ENCODE data around the gene DDX28.
A peak's percentile ranks its signal among the peaks of the same experiment; 100 is the strongest.
"Not testable (repeated sequence)": the region's sequence is repeated elsewhere in the genome, so short reads cannot be mapped to it uniquely, and the experiment has no call there.

The DDX28 gene

DNA sequence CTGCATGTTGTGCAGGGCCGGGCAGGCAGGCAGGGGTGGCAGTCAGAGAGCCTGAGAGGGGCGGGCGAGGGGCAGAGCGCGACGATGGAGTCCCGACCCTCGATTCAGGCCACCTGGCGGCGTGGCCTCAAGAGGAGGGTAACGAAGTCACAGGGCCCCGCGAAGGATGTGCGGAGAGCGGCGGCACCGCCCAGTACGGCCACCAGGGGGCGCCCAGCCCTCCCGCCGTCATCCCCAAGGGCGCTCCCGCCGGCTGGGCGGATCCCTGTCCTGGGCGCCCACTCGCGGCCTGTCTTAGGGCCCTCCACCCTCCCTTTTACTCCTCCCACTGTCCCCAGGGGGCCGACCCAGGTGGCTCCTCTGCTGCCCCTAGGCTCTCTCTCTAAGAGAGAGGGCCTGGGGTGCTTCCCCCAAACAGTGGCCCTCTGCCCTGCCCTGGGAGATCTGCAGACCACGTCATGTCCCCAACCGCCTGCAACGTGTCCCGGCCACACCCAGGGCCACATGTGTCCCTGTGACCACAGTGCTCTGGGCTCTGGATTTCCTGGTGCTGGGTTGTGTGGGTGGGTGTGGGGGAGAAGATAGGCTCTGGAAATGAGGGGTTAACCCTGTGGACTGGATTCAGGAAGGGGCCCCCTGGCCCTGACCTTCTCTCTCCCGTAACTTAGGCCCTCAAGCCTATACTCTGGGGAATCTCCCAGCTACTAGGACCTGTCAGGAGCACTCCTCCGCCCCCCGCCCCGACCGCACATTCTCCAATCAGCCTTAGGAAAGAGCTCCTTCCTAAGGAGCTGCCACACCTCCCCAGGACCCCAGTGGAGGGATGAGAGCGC, 29.6 kb downstream of the DDX28 start:
- peak; percentile 40 for DNase-seq

DNA sequence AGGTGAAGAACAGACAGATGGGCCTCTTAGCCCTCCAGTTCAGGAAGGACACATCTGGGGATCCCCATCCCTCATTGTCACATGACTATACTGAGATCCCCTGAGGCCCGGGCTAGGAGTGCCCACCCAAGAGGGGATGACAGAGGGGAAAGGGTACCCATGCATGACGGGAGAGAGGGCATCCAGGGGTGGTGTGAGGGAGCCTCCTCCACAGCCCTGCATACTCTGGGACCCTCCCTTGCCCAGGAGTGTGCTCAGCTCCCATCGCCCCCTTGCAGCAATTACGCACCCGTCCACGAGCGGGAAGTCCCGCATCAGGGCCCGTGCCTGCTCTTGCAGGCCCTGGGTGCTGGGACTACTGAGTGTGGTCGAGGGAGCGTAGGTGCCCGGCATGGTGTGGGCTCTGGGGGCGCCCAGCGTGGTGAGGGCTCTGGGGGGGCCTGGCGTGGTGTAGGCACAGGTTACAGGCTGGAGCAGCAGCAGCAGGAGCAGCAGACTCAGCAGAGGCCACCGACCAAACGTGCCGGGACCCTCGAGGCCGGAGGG, 30.3 kb downstream of the DDX28 start:
- DNase-seq, result no peak

DNA sequence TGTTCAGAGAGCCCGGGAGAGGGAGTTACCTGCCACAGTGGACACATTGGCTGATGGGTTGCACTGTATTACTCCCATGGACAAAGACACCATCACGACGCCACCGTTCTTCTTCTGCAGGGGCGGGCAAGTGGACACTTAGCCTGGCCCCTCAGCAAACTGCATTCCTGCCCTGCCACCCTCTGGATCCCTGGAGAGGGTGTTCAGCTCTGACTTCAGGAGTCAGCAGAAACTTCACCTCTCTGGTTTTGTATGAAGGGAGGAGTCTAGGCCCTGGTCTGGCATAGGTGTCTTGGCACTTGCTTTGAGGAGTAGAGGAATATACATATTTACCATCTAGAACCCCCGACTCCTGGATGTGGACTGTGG, 33.0 kb downstream of the DDX28 start:
- no peak for DNase-seq

DNA sequence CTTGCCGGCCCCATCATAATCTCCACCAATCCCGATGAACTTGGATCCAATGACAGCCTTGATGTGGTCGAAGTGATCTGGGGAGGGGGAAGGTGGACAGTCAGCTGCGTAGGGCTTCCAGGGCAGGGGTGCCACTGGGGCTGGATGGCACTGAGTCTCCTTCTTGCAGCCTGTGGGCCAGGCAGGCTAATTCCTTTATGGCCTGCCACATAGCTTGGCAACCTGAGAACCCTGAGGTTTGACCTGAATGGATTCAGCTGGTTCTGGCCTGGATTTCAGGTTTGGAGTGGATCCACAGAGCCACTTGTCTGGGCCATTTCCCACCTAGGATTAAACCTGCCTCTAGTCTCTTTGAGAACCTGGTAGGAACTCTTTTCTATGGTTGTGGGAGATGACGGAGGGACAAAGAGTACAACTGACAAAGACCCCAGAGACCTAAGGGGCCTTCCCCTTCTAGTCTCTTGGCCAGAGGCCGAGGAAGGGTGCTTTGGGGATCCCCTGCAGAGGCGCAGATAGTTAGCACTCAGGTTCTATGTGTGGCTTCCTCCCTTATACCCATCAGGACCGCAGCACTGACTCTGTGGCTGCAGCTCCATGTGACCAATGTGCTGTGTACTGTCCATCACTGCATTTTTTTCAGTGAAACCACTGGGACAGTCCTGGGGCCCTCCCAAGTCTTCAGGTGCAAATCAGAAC, 33.6 kb downstream of the DDX28 start:
- no peak for DNase-seq

DNA sequence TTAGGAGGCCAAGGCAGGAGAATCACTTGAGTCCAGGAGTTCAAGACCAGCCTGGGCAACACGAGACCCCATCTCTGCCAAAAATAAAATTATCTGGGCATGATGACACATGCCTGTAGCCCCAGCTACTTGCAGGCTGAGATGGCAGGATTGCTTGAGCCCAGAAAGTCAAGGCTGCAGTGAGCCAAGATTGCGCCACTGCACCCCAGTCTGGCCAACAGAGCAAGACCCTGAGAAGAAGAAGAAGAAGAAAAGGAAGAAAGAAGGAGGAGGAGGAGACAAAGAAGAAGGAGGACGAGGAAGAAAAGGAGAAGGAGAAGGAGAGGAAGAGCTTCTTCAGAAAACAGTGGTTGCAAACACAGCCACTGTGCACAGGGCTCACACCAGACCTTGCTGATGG, 34.4 kb downstream of the DDX28 start:
- no peak for DNase-seq

DNA sequence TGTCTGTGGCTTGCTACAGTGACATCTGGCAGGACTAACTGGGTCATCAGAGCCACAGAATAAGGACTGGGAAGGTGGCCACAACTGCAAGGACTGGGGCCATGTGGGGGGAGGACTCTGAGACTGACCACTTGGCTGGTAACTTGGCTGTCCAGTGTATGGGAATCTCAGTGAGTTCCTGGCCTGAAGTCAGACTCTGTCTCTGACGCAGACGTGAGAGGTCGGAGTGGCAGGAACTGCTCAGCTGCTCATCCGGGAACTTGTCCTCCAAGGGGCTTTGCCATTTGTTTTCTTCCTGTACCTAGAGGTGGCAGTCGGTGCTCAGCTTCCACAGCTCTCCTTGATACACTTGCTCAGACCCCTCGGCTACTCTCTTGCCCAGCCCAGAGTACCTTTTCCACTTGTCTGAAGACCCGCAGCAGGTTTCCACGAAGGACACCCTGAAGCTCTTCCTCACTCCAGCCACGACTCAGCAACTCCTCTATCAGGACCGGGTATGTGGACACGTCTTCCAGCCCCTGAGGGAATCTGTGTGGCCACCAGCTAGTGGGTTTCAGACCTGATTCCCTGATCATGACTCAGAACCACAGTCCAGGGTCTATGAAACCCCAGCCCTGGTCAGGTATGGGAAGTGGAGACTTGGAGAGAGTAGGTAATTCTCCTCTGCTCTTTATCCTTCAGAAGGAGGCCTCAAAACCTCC, 35.4 kb downstream of the DDX28 start:
- no peak for DNase-seq

DNA sequence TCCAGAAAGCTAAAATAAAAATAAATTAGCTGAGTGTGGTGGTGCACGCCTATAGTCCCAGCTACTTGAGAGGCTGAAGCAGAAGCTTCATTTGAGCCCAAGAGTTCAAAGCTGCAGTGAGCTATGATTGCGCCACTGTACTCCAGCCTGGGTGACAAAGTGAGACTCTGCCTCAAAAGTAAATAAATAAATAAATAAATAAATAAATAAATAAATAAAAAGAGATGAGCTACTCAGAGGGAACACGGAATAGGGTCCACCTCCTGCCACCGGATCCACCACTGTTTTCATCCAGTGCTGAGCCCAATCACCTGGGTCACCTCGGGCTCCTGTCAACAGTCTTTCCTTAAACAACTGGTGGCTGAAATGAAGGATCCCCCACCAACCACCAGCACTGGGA, 36.1 kb downstream of the DDX28 start:
- no peak for DNase-seq

DNA sequence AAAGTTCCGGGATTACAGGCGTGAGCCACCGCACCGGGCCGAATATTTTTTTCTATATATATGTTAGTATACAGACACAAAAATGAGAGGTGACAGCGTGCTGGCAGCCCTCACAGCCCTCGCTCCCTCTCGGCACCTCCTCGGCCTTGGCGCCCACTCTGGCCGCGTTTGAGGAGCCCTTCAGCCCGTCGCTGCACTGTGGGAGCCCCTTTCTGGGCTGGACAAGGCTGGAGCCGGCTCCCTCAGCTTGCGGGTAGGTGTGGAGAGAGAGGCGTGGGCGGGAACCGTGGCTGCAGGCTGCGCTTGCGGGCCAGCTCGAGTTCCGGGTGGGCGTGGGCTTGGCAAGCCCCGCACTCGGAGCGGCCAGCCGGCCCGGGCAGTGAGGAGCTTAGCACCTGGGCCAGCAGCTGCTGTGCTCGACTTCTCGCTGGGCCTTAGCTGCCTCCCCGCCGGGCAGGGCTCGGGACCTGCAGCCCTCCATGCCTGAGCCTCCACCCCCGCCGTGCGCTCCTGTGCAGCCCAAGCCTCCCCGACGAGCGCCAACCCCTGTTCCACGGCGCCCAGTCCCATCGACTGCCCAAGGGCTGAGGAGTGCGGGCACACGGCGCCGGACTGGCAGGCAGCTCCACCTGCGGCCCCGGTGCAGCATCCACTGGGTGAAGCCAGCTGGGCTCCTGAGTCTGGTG, 40.9 kb downstream of the DDX28 start:
- no peak for DNase-seq

DNA sequence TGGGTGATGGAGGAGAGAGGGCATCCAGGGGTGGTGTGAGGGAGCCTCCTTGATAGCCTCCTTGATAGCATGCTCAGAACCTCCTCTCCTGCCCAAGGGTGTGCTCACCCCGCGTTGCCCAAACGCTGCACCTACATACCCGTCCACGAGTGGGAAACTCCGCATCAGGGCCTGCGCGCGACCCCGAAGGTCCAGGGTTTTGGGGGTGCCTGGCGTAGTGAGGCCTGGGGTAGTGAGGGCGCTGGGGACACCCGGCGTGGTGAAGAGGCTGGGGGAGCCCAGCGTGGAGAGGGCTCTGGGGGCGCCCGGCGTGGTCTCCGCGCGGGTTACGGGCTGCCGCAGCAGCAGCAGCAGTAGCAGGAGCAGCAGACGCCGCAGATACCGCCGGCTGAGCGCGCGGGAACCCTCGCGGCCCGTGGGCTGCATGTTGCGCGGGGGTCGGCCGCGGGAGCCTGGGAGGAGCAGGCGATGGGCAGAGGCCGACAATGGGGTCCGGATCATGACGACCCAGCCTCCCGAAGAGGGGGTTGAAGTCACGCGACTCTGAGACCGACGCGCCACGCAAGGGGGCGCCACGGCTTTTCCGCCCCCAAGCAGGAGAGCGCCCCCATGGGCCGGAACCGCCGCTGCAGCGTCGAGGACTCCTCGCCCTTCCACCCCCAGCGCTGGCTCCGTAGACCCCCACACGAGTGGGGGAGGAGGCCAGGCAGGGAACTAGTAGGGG, 42.9 kb downstream of the DDX28 start, which contains the start of gene DPEP3:
Gene DPEP3, minus strand, starts transcription at position 545 of the 724 bp plus-strand sequence. Its CDS starts 119 bp downstream, at position 426.
- DNase-seq, result no peak

DNA sequence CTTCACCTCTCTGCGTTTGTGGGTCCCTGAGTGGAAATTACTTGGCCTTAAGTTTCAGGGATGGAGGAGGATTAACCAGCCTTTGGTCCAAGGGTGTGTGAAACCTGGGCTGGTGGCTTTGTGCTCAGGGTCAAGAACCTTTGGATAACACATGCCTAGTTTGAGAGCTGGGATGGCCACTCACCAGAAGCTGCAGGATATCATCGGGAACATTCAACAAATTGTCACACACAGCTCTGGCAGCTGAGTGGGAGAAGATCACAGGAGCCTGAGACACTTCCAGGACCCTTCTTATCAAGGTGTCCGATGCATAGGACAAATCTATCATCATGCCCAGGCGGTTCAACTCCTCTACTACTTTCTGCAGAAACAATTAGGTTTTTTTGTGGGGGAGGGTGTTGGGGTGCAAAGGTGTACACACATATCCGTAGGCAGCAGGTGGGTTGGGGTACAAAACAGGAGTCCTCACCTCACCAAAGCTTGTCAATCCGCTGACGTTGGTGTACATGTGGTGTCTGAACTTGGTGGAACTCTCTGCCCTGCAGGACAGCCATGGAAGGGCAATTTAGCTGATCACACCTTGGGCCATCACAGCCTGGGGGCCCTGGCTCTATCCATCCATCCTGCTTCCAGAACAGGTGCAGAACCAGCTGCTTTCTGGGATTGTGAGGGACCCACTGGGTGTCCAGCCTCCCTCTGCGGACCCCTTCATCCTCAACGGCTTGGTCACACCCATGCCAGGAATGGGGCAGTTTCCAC, 45.4 kb downstream of the DDX28 start:
- DNase-seq, result no peak

DNA sequence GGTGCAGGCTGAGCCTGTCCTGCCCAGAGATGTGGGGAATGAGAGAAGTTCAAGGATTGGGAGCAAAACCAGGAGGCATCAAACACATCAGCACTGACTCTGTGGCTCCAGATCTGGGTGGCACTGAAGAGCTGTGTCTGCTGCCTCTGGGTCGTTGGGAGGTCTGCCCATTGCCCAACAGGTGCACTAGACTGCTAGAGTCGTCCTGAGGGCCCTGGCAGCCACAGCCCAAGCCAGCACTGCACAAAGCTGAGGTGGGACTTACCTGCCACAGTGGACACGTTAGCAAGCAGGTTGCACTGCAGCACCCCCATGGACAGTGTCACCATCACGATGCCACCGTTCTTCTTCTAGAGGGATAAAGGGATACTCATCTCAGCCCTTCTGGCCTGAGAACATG, 46.0 kb downstream of the DDX28 start:
- no peak for DNase-seq

DNA sequence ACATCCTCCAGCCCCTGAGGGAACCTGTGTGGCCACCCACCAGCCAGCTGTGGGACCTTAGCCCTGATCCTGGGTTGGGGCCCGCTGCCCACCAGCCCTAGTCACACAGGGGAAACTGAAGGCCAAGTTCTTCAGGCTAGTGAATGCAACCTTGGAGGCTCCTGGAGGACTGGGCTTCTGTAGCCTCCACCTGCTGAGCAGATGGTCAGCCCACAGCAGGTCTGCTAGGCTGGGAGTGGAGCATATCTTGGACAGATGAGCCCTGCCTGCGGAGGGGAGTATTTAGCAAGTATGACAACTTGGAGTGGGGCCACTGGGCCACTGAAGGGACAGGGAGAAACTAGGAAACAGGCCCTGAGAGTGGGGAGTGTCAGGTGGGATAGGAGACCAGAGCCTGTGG, 46.8 kb downstream of the DDX28 start:
- no peak for DNase-seq

DNA sequence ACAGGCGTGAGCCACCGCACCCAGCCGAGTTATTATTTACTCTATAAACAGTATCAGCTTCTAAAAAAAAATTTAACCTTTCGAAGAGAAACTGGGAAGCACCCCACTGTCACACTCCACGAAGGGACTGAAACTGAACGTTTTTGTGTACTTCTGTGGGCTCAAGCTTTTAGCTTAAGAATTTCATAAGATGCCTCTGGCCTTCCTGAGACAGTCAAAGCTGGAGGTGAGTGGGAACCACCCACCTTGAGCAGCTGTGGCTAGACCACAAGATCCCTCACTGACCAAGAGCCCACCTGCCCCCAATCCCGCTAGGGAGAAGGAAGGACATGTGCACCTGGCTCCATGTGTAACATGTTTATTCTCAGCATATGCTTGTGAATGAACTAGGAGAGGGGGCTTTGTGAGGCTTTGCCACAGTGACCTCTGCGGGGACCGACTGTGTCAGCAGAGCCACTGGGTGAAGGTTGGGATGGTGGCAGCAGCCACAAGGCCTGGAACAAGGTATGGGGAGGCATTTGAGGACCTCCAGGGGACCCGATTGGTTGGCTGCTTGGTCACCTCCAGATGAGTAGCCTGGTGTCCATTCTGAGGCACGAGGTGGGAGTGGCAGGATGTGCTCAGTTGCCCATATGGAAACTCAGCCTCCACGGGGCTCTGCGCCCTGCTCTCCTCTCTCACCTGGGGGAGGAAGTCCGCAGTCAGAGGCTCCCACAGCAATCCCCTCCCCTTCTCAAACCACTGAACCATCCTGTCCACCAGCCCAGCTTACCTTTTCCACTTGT, 47.5 kb downstream of the DDX28 start:
- no peak for DNase-seq

DNA sequence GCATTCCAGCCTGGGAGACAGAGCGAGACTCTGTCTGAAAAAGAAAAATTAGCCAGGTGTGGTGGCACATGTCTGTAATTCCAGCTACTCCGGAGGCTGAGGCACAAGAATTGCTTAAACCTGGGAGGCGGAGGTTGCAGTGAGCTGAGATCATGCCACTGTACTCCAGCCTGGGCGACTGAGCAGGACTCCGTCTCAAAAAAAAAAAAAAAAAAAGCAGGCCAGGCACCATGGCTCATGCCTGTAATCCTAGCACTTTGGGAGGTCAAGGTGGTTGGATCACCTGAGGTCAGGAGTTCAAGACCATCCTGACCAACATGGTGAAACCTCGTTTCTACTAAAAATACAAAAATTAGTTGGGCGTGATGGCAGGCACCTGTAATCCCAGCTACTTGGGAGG, 50.7 kb downstream of the DDX28 start:
- not testable (repeated sequence) for DNase-seq

DNA sequence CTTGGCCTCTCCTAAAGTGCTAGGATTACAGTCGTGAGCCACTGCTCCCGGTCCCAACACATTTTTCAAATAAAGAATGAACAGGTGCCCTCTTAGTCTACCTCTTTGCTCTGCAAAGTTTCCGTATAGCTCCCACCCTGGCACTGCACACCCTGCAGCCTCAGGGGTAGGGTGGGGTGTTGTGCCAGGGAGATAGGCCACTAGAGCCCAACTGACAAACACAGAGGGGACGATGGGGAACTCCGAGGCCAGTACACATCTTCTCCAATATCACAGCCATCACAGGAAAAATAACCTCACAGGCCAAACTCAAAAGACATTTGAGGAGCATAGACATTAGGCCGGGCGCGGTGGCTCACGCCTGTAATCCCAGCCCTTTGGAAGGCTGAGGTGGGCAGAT, 51.9 kb downstream of the DDX28 start:
- DNase-seq, result no peak
